ENCODE results near the gene NRG3. TPM values are rescaled to one million over a fixed set of nuclear protein-coding genes. Genes with fewer than 3 reads are reported as not detected.

NRG3 gene
- total RNA-seq, 2 experiments from 2014 or later = not detected

GRCh38 chr10:82308641-82309040, 433.6 kb downstream of the NRG3 start:
- intact Hi-C loops (cut with micrococcal nuclease; ENCODE audit: unreplicated experiment) = no loop called here
- DNase-seq (ENCODE audit: low spot score) = no peak
- no peak overlapping the region for H3K27ac ChIP-seq (ENCODE audit: low read depth, low read length, poor library complexity, severe bottlenecking)
- no peaks in the 10 kb centered on the region for H3K36me3 ChIP-seq (ENCODE audit: insufficient read depth, low read length)
- H3K4me2 ChIP-seq (ENCODE audit: low read length) = no peak overlapping the region
- POLR2A ChIA-PET = no interaction called here
- no peaks in the 10 kb centered on the region for H3K4me1 ChIP-seq (ENCODE audit: insufficient read depth, low read length, poor library complexity, severe bottlenecking)
- no peaks in the 10 kb centered on the region for H4K20me1 ChIP-seq (ENCODE audit: insufficient read depth, low read length)
- no peaks in the 10 kb centered on the region for H3K79me2 ChIP-seq (ENCODE audit: insufficient read depth, low read depth, low read length)
- no TSS peak for BruUV-seq (replicated peaks)
- TF ChIP-seq EZH2phosphoT487 (IDR thresholded peaks at IDR 0.05; ENCODE audit: borderline replicate concordance, low read depth, low read length) = no peak
- TF ChIP-seq, protein P1, sequence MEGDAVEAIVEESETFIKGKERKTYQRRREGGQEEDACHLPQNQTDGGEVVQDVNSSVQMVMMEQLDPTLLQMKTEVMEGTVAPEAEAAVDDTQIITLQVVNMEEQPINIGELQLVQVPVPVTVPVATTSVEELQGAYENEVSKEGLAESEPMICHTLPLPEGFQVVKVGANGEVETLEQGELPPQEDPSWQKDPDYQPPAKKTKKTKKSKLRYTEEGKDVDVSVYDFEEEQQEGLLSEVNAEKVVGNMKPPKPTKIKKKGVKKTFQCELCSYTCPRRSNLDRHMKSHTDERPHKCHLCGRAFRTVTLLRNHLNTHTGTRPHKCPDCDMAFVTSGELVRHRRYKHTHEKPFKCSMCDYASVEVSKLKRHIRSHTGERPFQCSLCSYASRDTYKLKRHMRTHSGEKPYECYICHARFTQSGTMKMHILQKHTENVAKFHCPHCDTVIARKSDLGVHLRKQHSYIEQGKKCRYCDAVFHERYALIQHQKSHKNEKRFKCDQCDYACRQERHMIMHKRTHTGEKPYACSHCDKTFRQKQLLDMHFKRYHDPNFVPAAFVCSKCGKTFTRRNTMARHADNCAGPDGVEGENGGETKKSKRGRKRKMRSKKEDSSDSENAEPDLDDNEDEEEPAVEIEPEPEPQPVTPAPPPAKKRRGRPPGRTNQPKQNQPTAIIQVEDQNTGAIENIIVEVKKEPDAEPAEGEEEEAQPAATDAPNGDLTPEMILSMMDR (conservative IDR thresholded peaks at IDR 0.05; ENCODE audit: low read length) = no peak
- H3K9me3 ChIP-seq (ENCODE audit: low read length) = no peaks in the 10 kb centered on the region
- CTCF ChIA-PET (ENCODE audit: unreplicated experiment) = no interaction called here
- no peaks in the 10 kb centered on the region for H3K9me2 ChIP-seq (ENCODE audit: insufficient read depth, low read length)
- no peak overlapping the region for H2AFZ ChIP-seq (ENCODE audit: low read length)
- H3K4me3 ChIP-seq (ENCODE audit: low read depth, low read length, poor library complexity, severe bottlenecking) = no peak overlapping the region

GRCh38 chr10:82310839-82311238, 435.8 kb downstream of the NRG3 start:
- CTCF ChIA-PET (ENCODE audit: unreplicated experiment) = no interaction called here
- TF ChIP-seq, protein P1 (conservative IDR thresholded peaks at IDR 0.05; ENCODE audit: low read length) = no peak
- TF ChIP-seq EZH2phosphoT487 (IDR thresholded peaks at IDR 0.05; ENCODE audit: borderline replicate concordance, low read depth, low read length) = no peak
- no TSS peak for BruUV-seq (replicated peaks)
- POLR2A ChIA-PET = interaction anchor here (1.3 kb wide), 1 partner anchor 13 kb away, joined by 5 read pairs; no protein-coding TSS in a partner anchor
- H3K4me2 ChIP-seq (ENCODE audit: low read length) = no peak overlapping the region
- no peak overlapping the region for H3K4me3 ChIP-seq (ENCODE audit: low read depth, low read length, poor library complexity, severe bottlenecking)
- H3K36me3 ChIP-seq (ENCODE audit: insufficient read depth, low read length) = no peaks in the 10 kb centered on the region
- no peaks in the 10 kb centered on the region for H4K20me1 ChIP-seq (ENCODE audit: insufficient read depth, low read length)
- H2AFZ ChIP-seq (ENCODE audit: low read length) = no peak overlapping the region
- no peaks in the 10 kb centered on the region for H3K9me2 ChIP-seq (ENCODE audit: insufficient read depth, low read length)
- H3K4me1 ChIP-seq (ENCODE audit: insufficient read depth, low read length, poor library complexity, severe bottlenecking) = no peaks in the 10 kb centered on the region
- no peaks in the 10 kb centered on the region for H3K79me2 ChIP-seq (ENCODE audit: insufficient read depth, low read depth, low read length)
- no peaks in the 10 kb centered on the region for H3K9me3 ChIP-seq (ENCODE audit: low read length)
- DNase-seq (ENCODE audit: low spot score) = no peak
- no peak overlapping the region for H3K27ac ChIP-seq (ENCODE audit: low read depth, low read length, poor library complexity, severe bottlenecking)
- intact Hi-C loops (cut with micrococcal nuclease; ENCODE audit: unreplicated experiment) = no loop called here

DNA sequence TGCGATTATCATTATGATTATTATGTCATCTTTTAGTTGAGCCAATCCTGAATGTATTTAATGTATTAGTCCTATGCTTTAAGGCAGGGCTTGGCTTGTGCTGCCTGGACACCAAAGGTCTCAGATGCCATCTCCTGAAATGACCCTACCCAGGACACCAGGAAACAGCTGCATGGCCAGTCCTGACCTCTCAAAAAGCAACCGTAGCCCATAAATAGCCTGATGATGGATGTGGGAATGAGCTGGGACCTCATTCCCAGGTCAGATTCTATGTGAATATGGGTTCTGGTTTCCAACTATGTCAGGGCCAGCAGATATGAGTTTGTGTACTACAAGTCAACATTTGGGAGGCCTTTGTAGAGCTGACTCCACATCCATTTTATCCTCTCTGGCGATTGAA, 438.4 kb downstream of the NRG3 start:
- no peaks in the 10 kb centered on the region for H3K9me2 ChIP-seq (ENCODE audit: insufficient read depth, low read length)
- H3K79me2 ChIP-seq (ENCODE audit: insufficient read depth, low read depth, low read length) = no peaks in the 10 kb centered on the region
- H3K9me3 ChIP-seq (ENCODE audit: low read length) = no peaks in the 10 kb centered on the region
- DNase-seq (ENCODE audit: low spot score) = no peak
- intact Hi-C loops (cut with micrococcal nuclease; ENCODE audit: unreplicated experiment) = no loop called here
- no peaks in the 10 kb centered on the region for H4K20me1 ChIP-seq (ENCODE audit: insufficient read depth, low read length)
- H3K4me3 ChIP-seq (ENCODE audit: low read depth, low read length, poor library complexity, severe bottlenecking) = no peak overlapping the region
- no peaks in the 10 kb centered on the region for H3K36me3 ChIP-seq (ENCODE audit: insufficient read depth, low read length)
- no peak overlapping the region for H3K27ac ChIP-seq (ENCODE audit: low read depth, low read length, poor library complexity, severe bottlenecking)
- H3K4me2 ChIP-seq (ENCODE audit: low read length) = no peak overlapping the region
- POLR2A ChIA-PET = no interaction called here
- CTCF ChIA-PET (ENCODE audit: unreplicated experiment) = no interaction called here
- TF ChIP-seq EZH2phosphoT487 (IDR thresholded peaks at IDR 0.05; ENCODE audit: borderline replicate concordance, low read depth, low read length) = no peak
- no peaks in the 10 kb centered on the region for H3K4me1 ChIP-seq (ENCODE audit: insufficient read depth, low read length, poor library complexity, severe bottlenecking)
- no peak overlapping the region for H2AFZ ChIP-seq (ENCODE audit: low read length)
- BruUV-seq (replicated peaks) = no TSS peak
